ENCODE results near the gene IL23A. TPM values are rescaled to one million over a fixed set of nuclear protein-coding genes. Genes with fewer than 3 reads are reported as not detected.

Gene IL23A
- total and polyA plus RNA-seq, 2 experiments from 2014 or later = 0.63 TPM; not detected in 1

GRCh38 chr12:56307221-56307965 is 31.3 kb upstream of the IL23A start:
- Histone ChIP-seq H3K4me1 (ENCODE audit: low read depth) (no peaks in the 10 kb centered on the region), H3K9me3 (ENCODE audit: low read depth) (no peaks in the 10 kb centered on the region), H3K4me3 (no peak overlapping the region), H3K36me3 (peaks cover 39% of the 10 kb centered on the region), H3K27me3 (no peaks in the 10 kb centered on the region), H3K27ac (no peak overlapping the region)
- DNase-seq (ENCODE audit: low read depth in 1 of 2, low spot score in 1 of 2) = no peak
- no peak for TF ChIP-seq CTCF (IDR thresholded peaks at IDR 0.05; ENCODE audit: low read depth, low read length)

GRCh38 chr12:56308714-56309113 is 30.0 kb upstream of the IL23A start:
- TF ChIP-seq CTCF (IDR thresholded peaks at IDR 0.05; ENCODE audit: low read depth, low read length) = no peak
- DNase-seq (ENCODE audit: low read depth in 1 of 2, low spot score in 1 of 2) = no peak
- no peaks in the 10 kb centered on the region for H3K4me1 ChIP-seq (ENCODE audit: low read depth)
- H3K9me3 ChIP-seq (ENCODE audit: low read depth) = no peaks in the 10 kb centered on the region
- H3K27me3 ChIP-seq = no peaks in the 10 kb centered on the region
- H3K36me3 ChIP-seq = peaks cover 49% of the 10 kb centered on the region
- H3K27ac ChIP-seq = no peak overlapping the region
- H3K4me3 ChIP-seq = no peak overlapping the region

GRCh38 chr12:56311003-56311402 is 27.7 kb upstream of the IL23A start:
- H3K4me1 ChIP-seq (ENCODE audit: low read depth) = peaks cover 5% of the 10 kb centered on the region
- no peak for TF ChIP-seq CTCF (IDR thresholded peaks at IDR 0.05; ENCODE audit: low read depth, low read length)
- no peak for DNase-seq (ENCODE audit: low read depth in 1 of 2, low spot score in 1 of 2)
- no peak overlapping the region for H3K4me3 ChIP-seq
- H3K27ac ChIP-seq = no peak overlapping the region
- H3K9me3 ChIP-seq (ENCODE audit: low read depth) = no peaks in the 10 kb centered on the region
- H3K27me3 ChIP-seq = no peaks in the 10 kb centered on the region
- peaks cover 53% of the 10 kb centered on the region for H3K36me3 ChIP-seq

GRCh38 chr12:56315249-56315621 is 23.4 kb upstream of the IL23A start:
- Histone ChIP-seq H3K27ac (peak overlapping the region; percentile 88), H3K9me3 (ENCODE audit: low read depth) (no peaks in the 10 kb centered on the region), H3K27me3 (no peaks in the 10 kb centered on the region), H3K4me1 (ENCODE audit: low read depth) (peaks cover 5% of the 10 kb centered on the region), H3K4me3 (peak overlapping the region; percentile 70), H3K36me3 (peaks cover 37% of the 10 kb centered on the region)
- no peak for TF ChIP-seq CTCF (IDR thresholded peaks at IDR 0.05; ENCODE audit: low read depth, low read length)
- no peak for DNase-seq (ENCODE audit: low read depth in 1 of 2, low spot score in 1 of 2)

- Histone ChIP-seq H3K36me3 (peaks cover 31% of the 10 kb centered on the region), H3K4me1 (ENCODE audit: low read depth) (peaks cover 5% of the 10 kb centered on the region), H3K4me3 (peak within 1 kb of the TSS; percentile 70), H3K27me3 (no peaks in the 10 kb centered on the region), H3K27ac (peak within 1 kb of the TSS; percentile 88), H3K9me3 (ENCODE audit: low read depth) (no peaks in the 10 kb centered on the region)
- TF ChIP-seq CTCF (IDR thresholded peaks at IDR 0.05; ENCODE audit: low read depth, low read length) = no peak
- peak; percentile 97 to 98 for DNase-seq (ENCODE audit: low read depth in 1 of 2, low spot score in 1 of 2)
Observed at GRCh38 chr12:56315622-56316473, 22.8 kb upstream of the IL23A start, which contains the start of gene CNPY2. Gene CNPY2, minus strand, starts transcription at chr12:56315988. Its CDS starts 771 bp downstream, at chr12:56315217.

All from cardiac muscle cell (in vitro differentiated cells and primary cell).